Fibroblast of pulmonary artery (primary cell): ENCODE measurements around the gene PLCB2.

Experiments
- DNase-seq: peaks from one replicate; pipeline ENCODE4 v3.0.0-alpha.2; 2010; ENCODE audit warnings: low read depth
- H3K4me3 ChIP-seq: replicated peaks from 2 replicates; pipeline ENCODE4 v1.5.1; 2011; ENCODE audit warnings: low read depth, mild to moderate bottlenecking, control low read depth, low read length, moderate library complexity
- TF ChIP-seq, protein P1 (sequence below): IDR thresholded peaks from 2 replicates; pipeline ENCODE4 v1.5.1; 2011; ENCODE audit warnings: mild to moderate bottlenecking, control low read depth, low read length, inconsistent platforms; ENCODE audit errors: missing control alignments

The PLCB2 gene

DNA sequence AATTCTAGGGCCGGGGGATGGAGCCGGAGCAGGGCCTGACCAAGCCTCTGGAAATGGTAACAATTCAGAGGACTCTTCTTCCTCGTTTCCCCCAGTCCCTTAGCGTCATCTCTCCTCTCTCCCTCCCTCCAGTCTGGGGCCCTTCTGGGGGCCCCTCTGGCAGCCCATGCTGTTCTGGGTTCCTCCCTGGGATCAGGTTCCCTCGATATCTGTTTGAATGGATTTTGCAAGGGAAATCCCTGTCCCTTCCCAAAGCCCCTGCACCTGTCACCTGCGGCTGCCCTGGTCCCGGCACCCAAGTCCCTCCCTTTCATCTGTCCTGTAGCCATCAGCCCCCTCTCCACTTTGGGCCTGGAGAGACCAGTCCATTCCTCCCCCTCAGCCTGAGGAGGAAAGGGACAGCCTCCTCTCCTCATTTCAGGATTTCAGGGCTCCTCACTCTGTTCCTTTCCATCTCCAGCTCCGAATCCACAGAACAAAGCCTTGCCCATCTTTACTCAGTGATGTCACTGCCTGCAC lies 1.7 kb upstream of the PLCB2 start:
- H3K4me3 ChIP-seq, result no peak overlapping the region
- TF ChIP-seq, protein P1, sequence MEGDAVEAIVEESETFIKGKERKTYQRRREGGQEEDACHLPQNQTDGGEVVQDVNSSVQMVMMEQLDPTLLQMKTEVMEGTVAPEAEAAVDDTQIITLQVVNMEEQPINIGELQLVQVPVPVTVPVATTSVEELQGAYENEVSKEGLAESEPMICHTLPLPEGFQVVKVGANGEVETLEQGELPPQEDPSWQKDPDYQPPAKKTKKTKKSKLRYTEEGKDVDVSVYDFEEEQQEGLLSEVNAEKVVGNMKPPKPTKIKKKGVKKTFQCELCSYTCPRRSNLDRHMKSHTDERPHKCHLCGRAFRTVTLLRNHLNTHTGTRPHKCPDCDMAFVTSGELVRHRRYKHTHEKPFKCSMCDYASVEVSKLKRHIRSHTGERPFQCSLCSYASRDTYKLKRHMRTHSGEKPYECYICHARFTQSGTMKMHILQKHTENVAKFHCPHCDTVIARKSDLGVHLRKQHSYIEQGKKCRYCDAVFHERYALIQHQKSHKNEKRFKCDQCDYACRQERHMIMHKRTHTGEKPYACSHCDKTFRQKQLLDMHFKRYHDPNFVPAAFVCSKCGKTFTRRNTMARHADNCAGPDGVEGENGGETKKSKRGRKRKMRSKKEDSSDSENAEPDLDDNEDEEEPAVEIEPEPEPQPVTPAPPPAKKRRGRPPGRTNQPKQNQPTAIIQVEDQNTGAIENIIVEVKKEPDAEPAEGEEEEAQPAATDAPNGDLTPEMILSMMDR, result no peak

DNA sequence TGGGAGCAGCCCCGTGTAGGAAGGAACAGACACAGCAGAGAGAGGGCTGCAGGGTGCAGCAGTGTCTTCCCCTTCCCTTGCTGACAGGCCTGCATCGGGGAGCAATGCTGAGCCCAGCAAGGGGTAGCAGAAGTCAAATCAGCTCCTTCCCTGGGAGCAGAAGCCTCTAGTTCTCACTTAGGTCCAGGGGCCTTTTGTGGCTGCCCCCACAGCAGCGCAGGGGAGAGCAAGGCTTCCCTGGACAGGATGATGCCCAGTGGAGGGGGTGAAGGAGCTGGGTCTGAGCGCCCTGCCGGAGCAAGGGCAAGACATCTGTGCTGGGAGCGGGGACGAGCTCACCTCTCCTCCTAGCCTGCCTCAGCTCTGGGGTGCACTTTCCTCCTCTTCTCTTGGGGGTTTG lies 827 bp downstream of the PLCB2 start:
- TF ChIP-seq, protein P1, result no peak
- no peak overlapping the region for H3K4me3 ChIP-seq

More for the DNA sequence above, 1.7 kb upstream of the PLCB2 start:
- DNase-seq, result no peak

GRCh38 chr15:40306371-40306770 lies 1.4 kb downstream of the PLCB2 start:
- TF ChIP-seq, protein P1, result no peak
- no peak overlapping the region for H3K4me3 ChIP-seq
- no peak for DNase-seq

More for the DNA sequence above, 827 bp downstream of the PLCB2 start:
- no peak for DNase-seq

DNA sequence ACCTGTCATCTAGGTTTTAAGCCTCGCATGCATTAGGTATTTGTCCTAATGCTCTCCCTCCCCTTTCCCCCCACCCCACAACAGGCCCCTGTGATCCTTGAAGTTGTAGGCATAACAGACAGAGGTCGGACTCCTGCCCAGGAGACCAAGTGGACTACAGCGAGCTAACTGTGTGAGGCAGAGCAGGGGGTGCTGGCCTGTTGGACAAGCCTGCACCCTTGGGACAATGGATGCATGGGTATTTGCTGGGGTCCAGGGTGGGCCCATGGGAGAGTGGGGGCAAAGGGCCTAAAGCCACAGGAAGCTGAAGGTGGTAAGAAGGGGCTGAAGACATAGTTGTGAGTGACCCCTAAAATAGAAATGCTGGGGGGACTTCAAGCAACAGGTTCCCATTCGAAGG lies 2.5 kb downstream of the PLCB2 start:
- TF ChIP-seq, protein P1, result no peak
- H3K4me3 ChIP-seq, result no peak overlapping the region
- DNase-seq, result no peak

- H3K4me3 ChIP-seq, result no peak overlapping the region
- TF ChIP-seq, protein P1, result no peak
- DNase-seq, result no peak
These were observed 4.2 kb downstream of the PLCB2 start for GRCh38 chr15:40303576-40303975.

- TF ChIP-seq, protein P1, result no peak
- no peak overlapping the region for H3K4me3 ChIP-seq
- no peak for DNase-seq
These were observed 4.8 kb downstream of the PLCB2 start for GRCh38 chr15:40302981-40303380.

DNA sequence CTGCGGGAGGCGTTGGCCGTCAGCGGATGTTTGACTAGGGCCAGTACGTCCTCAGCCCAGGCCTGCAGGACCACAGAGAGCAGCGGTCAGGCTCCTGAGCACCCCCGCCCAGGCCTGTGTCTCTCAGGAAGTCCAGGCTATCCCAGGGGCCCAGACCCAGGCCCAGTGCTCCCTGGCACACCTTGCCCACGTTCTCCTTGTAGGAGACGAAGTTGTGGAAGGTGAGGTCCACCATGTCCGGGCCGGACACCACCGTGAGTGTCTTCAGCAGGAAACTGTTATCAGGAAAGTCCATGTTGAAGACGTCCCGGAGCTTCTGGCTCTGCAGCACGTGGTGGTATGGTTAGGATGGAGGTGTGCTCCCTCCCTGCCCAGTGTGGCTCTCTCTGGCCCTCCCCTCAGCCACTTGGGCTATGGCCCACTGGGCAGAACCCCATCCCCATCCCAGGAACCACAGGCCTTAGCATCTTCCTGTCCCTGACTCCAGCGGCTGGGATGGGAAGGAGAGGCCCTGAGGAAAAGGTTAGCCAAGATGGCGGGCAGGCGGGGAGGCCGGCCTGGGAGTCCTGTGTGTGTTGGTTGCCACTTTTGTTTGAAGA lies 5.3 kb downstream of the PLCB2 start:
- no peak for DNase-seq
- TF ChIP-seq, protein P1, result no peak

More for the DNA sequence above, 5.3 kb downstream of the PLCB2 start:
- H3K4me3 ChIP-seq, result no peak overlapping the region
